Liver (tissue), 9 donors: ENCODE results near the gene CPED1. TPM values are rescaled to one million over a fixed set of nuclear protein-coding genes. Genes with fewer than 3 reads are reported as not detected.
"Not testable (repeated sequence)": the region's sequence is repeated elsewhere in the genome, so short reads cannot be mapped to it uniquely, and the experiment has no call there.

ENCODE experiments used
- DNase-seq: peaks from one replicate; pipeline ENCODE4 v3.0.0-alpha.2; 2017; ENCODE audit warnings: low spot score
- H3K27ac ChIP-seq, 2 donors: one replicate each; pipeline ENCODE4 v1.7.0; 2013; ENCODE audit warnings: inconsistent platforms in 2 of 2, low read length in 2 of 2, control low read depth in 1 of 2, low read depth in 1 of 2, mild to moderate bottlenecking in 1 of 2
- H3K27me3 ChIP-seq, 4 donors: one replicate each; pipeline versions ENCODE4 v1.6.1 to v1.7.0; 2013; ENCODE audit warnings: low read length in 3 of 4, inconsistent platforms in 1 of 4, mild to moderate bottlenecking in 1 of 4, moderate library complexity in 1 of 4; ENCODE audit not compliant: control insufficient read depth in 4 of 4, insufficient read depth in 4 of 4
- H3K36me3 ChIP-seq, 4 donors: one replicate each; pipeline versions ENCODE4 v1.6.1 to v1.7.0; 2013; ENCODE audit warnings: low read length in 3 of 4, mild to moderate bottlenecking in 3 of 4, low read depth in 1 of 4, moderate library complexity in 1 of 4; ENCODE audit not compliant: control insufficient read depth in 4 of 4, insufficient read depth in 3 of 4
- H3K4me1 ChIP-seq, 4 donors: one replicate each; pipeline versions ENCODE4 v1.6.1 to v1.7.0; 2013; ENCODE audit warnings: low read length in 3 of 4, mild to moderate bottlenecking in 3 of 4, moderate library complexity in 1 of 4; ENCODE audit not compliant: control insufficient read depth in 4 of 4, insufficient read depth in 4 of 4
- H3K4me3 ChIP-seq, 3 donors: one replicate each; pipeline versions ENCODE4 v1.6.1 to v1.7.0; 2013; ENCODE audit warnings: low read length in 3 of 3, control low read depth in 1 of 3, low read depth in 1 of 3, mild to moderate bottlenecking in 1 of 3
- H3K9ac ChIP-seq, 2 donors: one replicate each; pipeline ENCODE4 v1.7.0; 2013; ENCODE audit warnings: low read length in 2 of 2, mild to moderate bottlenecking in 2 of 2, moderate library complexity in 2 of 2, control low read depth in 1 of 2, low read depth in 1 of 2
- H3K9me3 ChIP-seq, 4 donors: one replicate each; pipeline versions ENCODE4 v1.6.1 to v1.7.0; 2013; ENCODE audit warnings: low read length in 3 of 4; ENCODE audit not compliant: control insufficient read depth in 4 of 4
- ATF3 ChIP-seq: IDR thresholded peaks from 2 replicates; pipeline ENCODE4 v1.6.1; 2016; ENCODE audit warnings: antibody characterized with exemption
- FOXA2 ChIP-seq: IDR thresholded peaks from 2 replicates; pipeline ENCODE4 v1.6.1; 2016; ENCODE audit warnings: antibody characterized with exemption
- GABPA ChIP-seq, 2 donors: IDR thresholded peaks in 1 of 2; conservative IDR thresholded peaks in 1 of 2; 2 replicates each; pipeline ENCODE4 v1.6.1; 2016; ENCODE audit warnings: antibody characterized with exemption in 2 of 2, mild to moderate bottlenecking in 1 of 2, moderate library complexity in 1 of 2
- HNF4G ChIP-seq: IDR thresholded peaks from 2 replicates; pipeline ENCODE4 v1.6.1; 2016; ENCODE audit warnings: antibody characterized with exemption
- JUND ChIP-seq, 2 donors: IDR thresholded peaks; 2 replicates each; pipeline ENCODE4 v1.6.1; 2016; ENCODE audit warnings: antibody characterized with exemption in 2 of 2
- NR2F2 ChIP-seq: IDR thresholded peaks from 2 replicates; pipeline ENCODE4 v1.6.1; 2016; ENCODE audit warnings: antibody characterized with exemption
- RAD21 ChIP-seq, 2 donors: IDR thresholded peaks; 2 replicates each; pipeline ENCODE4 v1.6.1; 2016; ENCODE audit warnings: antibody characterized with exemption in 2 of 2, mild to moderate bottlenecking in 2 of 2
- REST ChIP-seq: IDR thresholded peaks from 2 replicates; pipeline ENCODE4 v1.6.1; 2016; ENCODE audit warnings: antibody characterized with exemption, mild to moderate bottlenecking
- RXRA ChIP-seq, 2 donors: IDR thresholded peaks; 2 replicates each; pipeline ENCODE4 v1.6.1; 2017 to 2018; ENCODE audit warnings: antibody characterized with exemption in 2 of 2, mild to moderate bottlenecking in 1 of 2
- SP1 ChIP-seq: IDR thresholded peaks from 2 replicates; pipeline ENCODE4 v1.6.1; 2018; ENCODE audit warnings: antibody characterized with exemption, mild to moderate bottlenecking
- YY1 ChIP-seq: IDR thresholded peaks from 2 replicates; pipeline ENCODE4 v1.6.1; 2016; ENCODE audit warnings: antibody characterized with exemption, mild to moderate bottlenecking
- WGBS: extraction: QIAGEN DNeasy Blood & Tissue Kit; methylation state at CpG from one replicate; pipeline ENCODE4 v1.1.7; 2013; 5-methylcytosine and 5-hydroxymethylcytosine counted together
- polyA plus RNA-seq, 2 donors: library from polyadenylated mRNA; stranded (reverse) in 1 of 2; unstranded in 1 of 2; fragments of 200-250 nt in 1 of 2; fragments of >200 nt in 1 of 2; fragmentation: Nextera tagmentation in 1 of 2; extraction: Ambion mirVana in 1 of 2; gene quantifications; one replicate each; pipeline versions ENCODE4 v1.2.1 to v1.2.3, GENCODE V29; 2013 to 2015
- total RNA-seq, 2 donors: library from RNA; depleted of rRNA; stranded (reverse); fragments of >200 nt; gene quantifications; one replicate each; pipeline ENCODE4 v1.2.3, GENCODE V29; 2014
- donor health status: healthy.
- donor health status: healthy.
- donor health status: healthy.
- donor health status: healthy.
- donor health status: healthy.

CPED1 gene
- total and polyA plus RNA-seq, 4 donors: 8.5 to 58.0 (median 14.6) TPM

GRCh38 chr7:121211253-121211652 is 222.7 kb downstream of the CPED1 start:
- Histone ChIP-seq H3K27me3 (no peaks in the 10 kb centered on the region), H3K9me3 (no peaks in the 10 kb centered on the region), H3K9ac (no peak overlapping the region), H3K4me1 (peaks cover 0 to 1% (median 0%) of the 10 kb centered on the region in 4 donors), H3K27ac (no peak overlapping the region), H3K36me3 (peaks cover 0 to 2% (median 0%) of the 10 kb centered on the region in 4 donors), H3K4me3 (no peak overlapping the region)
- no peak for DNase-seq
- WGBS: 71% methylated on average over 3 of the region's 3 CpGs
- TF ChIP-seq YY1 (no peak), RAD21 (IDR thresholded peaks at IDR 0.05) (no peak), FOXA2 (no peak), NR2F2 (no peak), RXRA (IDR thresholded peaks at IDR 0.05) (no peak), SP1 (no peak), HNF4G (no peak), ATF3 (no peak)

DNA sequence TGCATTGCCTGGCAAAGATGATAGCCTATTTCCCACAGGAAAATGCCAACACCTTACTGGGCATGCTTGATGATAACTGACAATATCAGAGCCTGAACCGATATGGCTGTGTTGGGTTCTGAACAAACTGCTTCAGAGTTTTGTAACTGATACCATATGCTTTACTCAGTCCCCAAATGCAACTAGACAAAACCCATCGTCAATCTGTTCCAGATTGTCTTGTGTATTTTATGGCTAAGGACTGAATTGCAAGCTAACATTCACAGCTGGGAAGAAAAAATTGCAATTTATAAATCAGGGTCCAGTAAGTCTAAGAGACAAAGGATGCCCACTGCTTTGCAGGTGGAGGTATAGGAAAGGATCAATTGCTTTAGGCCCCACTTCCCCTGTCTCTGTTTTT is 223.5 kb downstream of the CPED1 start:
- H3K36me3 ChIP-seq: peaks cover 0 to 1% (median 0%) of the 10 kb centered on the region in 4 donors
- no peaks in the 10 kb centered on the region for H3K9me3 ChIP-seq
- no peak for TF ChIP-seq GABPA (IDR thresholded peaks at IDR 0.05 in 1 of 2, conservative IDR thresholded peaks at IDR 0.05 in 1 of 2)
- H3K4me3 ChIP-seq: no peak overlapping the region
- H3K4me1 ChIP-seq: peaks cover 0 to 1% (median 0%) of the 10 kb centered on the region in 4 donors
- H3K9ac ChIP-seq: no peak overlapping the region
- H3K27ac ChIP-seq: no peak overlapping the region
- no peaks in the 10 kb centered on the region for H3K27me3 ChIP-seq
- WGBS: 88% methylated on average over 2 of the region's 2 CpGs
- DNase-seq: no peak

GRCh38 chr7:121214657-121215056 is 226.1 kb downstream of the CPED1 start:
- no peak for DNase-seq
- Histone ChIP-seq H3K9ac (no peak overlapping the region), H3K27me3 (no peaks in the 10 kb centered on the region), H3K36me3 (no peaks in the 10 kb centered on the region), H3K9me3 (no peaks in the 10 kb centered on the region), H3K27ac (no peak overlapping the region), H3K4me3 (no peak overlapping the region), H3K4me1 (peaks cover 0 to 1% (median 0%) of the 10 kb centered on the region in 4 donors)
- TF ChIP-seq JUND (IDR thresholded peaks at IDR 0.05): no peak
- 95% methylated on average over 2 of the region's 2 CpGs for WGBS

DNA sequence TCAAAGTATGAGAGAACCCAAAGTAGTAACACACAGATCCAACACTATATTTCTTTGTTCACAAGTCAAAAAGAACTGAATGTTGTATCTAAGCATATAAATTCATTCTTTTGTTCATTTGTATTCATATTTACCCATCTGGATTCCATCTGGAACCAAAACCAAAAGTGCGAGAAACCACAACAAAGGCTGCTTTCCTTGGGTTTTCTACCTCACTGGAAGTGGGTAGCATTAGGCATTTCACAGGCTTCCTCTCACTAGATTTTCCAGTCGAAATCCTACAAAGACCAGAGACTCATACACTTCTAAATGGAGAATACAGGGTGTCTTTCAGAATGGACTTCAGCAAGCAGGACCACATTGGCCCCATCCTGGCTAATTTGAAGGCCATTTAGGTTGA is 230.5 kb downstream of the CPED1 start:
- no peak overlapping the region for H3K4me3 ChIP-seq
- H3K9ac ChIP-seq: no peak overlapping the region
- H3K27me3 ChIP-seq: no peaks in the 10 kb centered on the region
- H3K27ac ChIP-seq: no peak overlapping the region
- no peak for DNase-seq
- no peak for TF ChIP-seq REST
- WGBS: 83% methylated on average over 2 of the region's 2 CpGs
- no peaks in the 10 kb centered on the region for H3K4me1 ChIP-seq
- H3K9me3 ChIP-seq: no peaks in the 10 kb centered on the region
- no peaks in the 10 kb centered on the region for H3K36me3 ChIP-seq

DNA sequence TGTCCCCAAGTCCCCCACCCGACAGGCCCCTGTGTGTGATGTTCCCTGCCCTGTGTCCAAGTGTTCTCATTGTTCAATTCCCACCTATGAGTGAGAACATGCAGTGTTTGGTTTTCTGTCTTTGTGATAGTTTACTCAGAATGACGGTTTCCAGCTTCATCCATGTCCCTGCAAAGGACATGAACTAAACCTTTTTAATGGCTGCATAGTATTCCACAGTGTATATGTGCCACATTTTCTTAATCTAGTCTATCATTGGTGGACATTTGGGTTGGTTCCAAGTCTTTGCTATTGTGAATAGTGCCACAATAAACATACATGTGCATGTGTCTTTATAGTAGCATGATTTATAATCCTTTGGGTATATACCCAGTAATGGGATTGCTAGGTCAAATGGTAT is 232.6 kb downstream of the CPED1 start:
- H3K36me3 ChIP-seq, H3K27ac ChIP-seq, H3K4me1 ChIP-seq, H3K27me3 ChIP-seq, H3K9me3 ChIP-seq, H3K9ac ChIP-seq, DNase-seq, H3K4me3 ChIP-seq: not testable (repeated sequence)
- WGBS: 95% methylated on average over 2 of the region's 2 CpGs
